GM12878 (cell line): ENCODE measurements around the gene SNAP47.

Experiments used
- GABPA ChIP-seq: IDR thresholded peaks from 2 replicates; pipeline ENCODE4 v1.6.1; 2014; ENCODE audit warnings: antibody characterized with exemption, low read depth, mild to moderate bottlenecking, inconsistent platforms
- REST ChIP-seq: IDR thresholded peaks from 2 replicates; pipeline ENCODE4 v1.6.1; 2012; ENCODE audit warnings: mild to moderate bottlenecking, low read depth, low read length
- TF ChIP-seq, protein P1 (sequence below), 3 experiments: IDR thresholded peaks in 2 of 3; conservative IDR thresholded peaks in 1 of 3; 2 replicates each; pipeline ENCODE4 v1.5.1; 2011; ENCODE audit warnings: low read depth in 3 of 3, low read length in 3 of 3, mild to moderate bottlenecking in 3 of 3, control low read depth in 2 of 3, moderate library complexity in 2 of 3, inconsistent platforms in 1 of 3, mixed read lengths in 1 of 3; ENCODE audit not compliant: control insufficient read depth in 2 of 3, insufficient read depth in 1 of 3; ENCODE audit errors: extremely low read depth in 1 of 3

- TF ChIP-seq, protein P1, sequence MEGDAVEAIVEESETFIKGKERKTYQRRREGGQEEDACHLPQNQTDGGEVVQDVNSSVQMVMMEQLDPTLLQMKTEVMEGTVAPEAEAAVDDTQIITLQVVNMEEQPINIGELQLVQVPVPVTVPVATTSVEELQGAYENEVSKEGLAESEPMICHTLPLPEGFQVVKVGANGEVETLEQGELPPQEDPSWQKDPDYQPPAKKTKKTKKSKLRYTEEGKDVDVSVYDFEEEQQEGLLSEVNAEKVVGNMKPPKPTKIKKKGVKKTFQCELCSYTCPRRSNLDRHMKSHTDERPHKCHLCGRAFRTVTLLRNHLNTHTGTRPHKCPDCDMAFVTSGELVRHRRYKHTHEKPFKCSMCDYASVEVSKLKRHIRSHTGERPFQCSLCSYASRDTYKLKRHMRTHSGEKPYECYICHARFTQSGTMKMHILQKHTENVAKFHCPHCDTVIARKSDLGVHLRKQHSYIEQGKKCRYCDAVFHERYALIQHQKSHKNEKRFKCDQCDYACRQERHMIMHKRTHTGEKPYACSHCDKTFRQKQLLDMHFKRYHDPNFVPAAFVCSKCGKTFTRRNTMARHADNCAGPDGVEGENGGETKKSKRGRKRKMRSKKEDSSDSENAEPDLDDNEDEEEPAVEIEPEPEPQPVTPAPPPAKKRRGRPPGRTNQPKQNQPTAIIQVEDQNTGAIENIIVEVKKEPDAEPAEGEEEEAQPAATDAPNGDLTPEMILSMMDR (IDR thresholded peaks at IDR 0.05 in 2 of 3, conservative IDR thresholded peaks at IDR 0.05 in 1 of 3; ENCODE audit: control insufficient read depth in 2 of 3, extremely low read depth in 1 of 3, insufficient read depth in 1 of 3, low read depth in 3 of 3, low read length in 3 of 3) = no peak
- TF ChIP-seq REST = no peak
- no peak for TF ChIP-seq GABPA
Observed at GRCh38 chr1:227779021-227779441, 43.8 kb downstream of the SNAP47 start.
